MM.1S (cell line): Measurements from ENCODE around the gene PPP1R16B.

Experiments used
- CTCF ChIP-seq: fragments of 300-600 bp; sonication (generic); IDR thresholded peaks from 2 replicates; pipeline ENCODE4 v1.5.1; 2016; ENCODE audit warnings: antibody characterized with exemption, low read length, mixed read lengths
- EZH2 ChIP-seq: fragments of 300-600 bp; sonication (generic); optimal IDR thresholded peaks from 2 replicates; pipeline ENCODE3; 2017; ENCODE audit warnings: low read depth, mild to moderate bottlenecking, antibody characterized with exemption, low read length, mixed read lengths

- TF ChIP-seq CTCF (no peak), EZH2 (no peak)
Measured at GRCh38 chr20:38779247-38780097, 26.0 kb upstream of the PPP1R16B start.
